ENCODE results near the gene MME.
A peak's percentile ranks its signal among the peaks of the same experiment; 100 is the strongest.

Gene MME

DNA sequence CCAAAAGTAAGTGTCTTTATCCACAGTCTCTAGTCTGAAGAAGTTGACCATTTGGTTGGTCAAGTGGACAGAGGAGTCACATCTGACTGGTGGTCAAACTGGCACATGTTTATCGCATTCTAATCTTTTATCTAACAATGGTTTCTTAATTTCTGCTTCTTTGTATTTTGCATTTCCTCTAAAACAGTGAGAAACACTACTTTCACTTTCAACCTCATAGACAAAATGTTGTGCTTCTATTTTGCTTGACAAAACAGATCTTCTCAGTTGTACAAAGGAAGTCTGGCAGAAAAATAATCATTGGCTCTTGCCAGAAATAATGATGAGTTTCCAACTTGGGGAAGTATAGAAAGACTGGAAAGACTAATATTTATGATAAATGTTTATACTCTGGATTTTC is 103.9 kb downstream of the MME start:
- H3K4me1 ChIP-seq (ENCODE audit: insufficient read depth, low read length, poor library complexity, severe bottlenecking), result peaks cover 22% of the 10 kb centered on the region
- H4K20me1 ChIP-seq (ENCODE audit: insufficient read depth, low read length, poor library complexity, severe bottlenecking), result no peaks in the 10 kb centered on the region
- H3K9me3 ChIP-seq (ENCODE audit: insufficient read depth, low read depth, low read length), result no peaks in the 10 kb centered on the region
- H3K36me3 ChIP-seq (ENCODE audit: insufficient read depth, low read length), result no peaks in the 10 kb centered on the region
- peak overlapping the region; percentile 30 for H3K9ac ChIP-seq (ENCODE audit: low read depth, low read length, poor library complexity, severe bottlenecking)
- TF ChIP-seq, protein P1, sequence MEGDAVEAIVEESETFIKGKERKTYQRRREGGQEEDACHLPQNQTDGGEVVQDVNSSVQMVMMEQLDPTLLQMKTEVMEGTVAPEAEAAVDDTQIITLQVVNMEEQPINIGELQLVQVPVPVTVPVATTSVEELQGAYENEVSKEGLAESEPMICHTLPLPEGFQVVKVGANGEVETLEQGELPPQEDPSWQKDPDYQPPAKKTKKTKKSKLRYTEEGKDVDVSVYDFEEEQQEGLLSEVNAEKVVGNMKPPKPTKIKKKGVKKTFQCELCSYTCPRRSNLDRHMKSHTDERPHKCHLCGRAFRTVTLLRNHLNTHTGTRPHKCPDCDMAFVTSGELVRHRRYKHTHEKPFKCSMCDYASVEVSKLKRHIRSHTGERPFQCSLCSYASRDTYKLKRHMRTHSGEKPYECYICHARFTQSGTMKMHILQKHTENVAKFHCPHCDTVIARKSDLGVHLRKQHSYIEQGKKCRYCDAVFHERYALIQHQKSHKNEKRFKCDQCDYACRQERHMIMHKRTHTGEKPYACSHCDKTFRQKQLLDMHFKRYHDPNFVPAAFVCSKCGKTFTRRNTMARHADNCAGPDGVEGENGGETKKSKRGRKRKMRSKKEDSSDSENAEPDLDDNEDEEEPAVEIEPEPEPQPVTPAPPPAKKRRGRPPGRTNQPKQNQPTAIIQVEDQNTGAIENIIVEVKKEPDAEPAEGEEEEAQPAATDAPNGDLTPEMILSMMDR (conservative IDR thresholded peaks at IDR 0.05; ENCODE audit: low read length), result no peak
- H3F3A ChIP-seq (ENCODE audit: low read depth), result no peaks in the 10 kb centered on the region
- H2AFZ ChIP-seq (ENCODE audit: low read length), result peak overlapping the region; percentile 73
- no peaks in the 10 kb centered on the region for H3K9me2 ChIP-seq (replicated peaks; ENCODE audit: low read depth, low read length)
- H3K27me3 ChIP-seq (ENCODE audit: insufficient read depth, low read length, poor library complexity, severe bottlenecking), result no peaks in the 10 kb centered on the region
- H3K4me2 ChIP-seq (ENCODE audit: low read depth, low read length, poor library complexity, severe bottlenecking), result peak overlapping the region; percentile 67
- no peaks in the 10 kb centered on the region for H3K79me2 ChIP-seq (ENCODE audit: insufficient read depth, low read length)
- peak overlapping the region; percentile 46 for H3K4me3 ChIP-seq (ENCODE audit: low read length, poor library complexity, severe bottlenecking)

DNA sequence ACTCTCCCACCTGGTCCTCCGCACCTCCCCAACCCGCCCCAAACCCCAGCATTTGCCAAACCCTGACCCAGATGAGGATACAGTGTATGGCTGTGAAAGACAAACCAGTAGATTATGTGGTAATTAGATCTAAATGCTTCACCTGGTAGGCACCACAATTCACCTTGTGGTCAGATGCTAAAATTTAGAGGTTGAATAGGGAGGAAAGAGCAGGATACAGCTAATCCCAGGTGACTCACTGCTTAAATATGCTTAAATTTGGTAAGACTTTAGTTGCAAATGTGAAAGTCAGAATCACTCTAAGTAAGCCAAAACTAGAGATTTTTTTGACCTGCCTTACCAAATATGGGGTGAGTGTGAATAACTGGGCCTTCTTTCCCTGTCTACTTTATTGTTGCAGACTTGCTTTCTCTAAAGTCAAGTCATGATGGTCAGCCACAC is 105.5 kb downstream of the MME start:
- no peaks in the 10 kb centered on the region for H3K9me3 ChIP-seq (ENCODE audit: insufficient read depth, low read depth, low read length)
- TF ChIP-seq EZH2phosphoT487 (IDR thresholded peaks at IDR 0.05; ENCODE audit: borderline replicate concordance), result no peak
- TF ChIP-seq, protein P1 (conservative IDR thresholded peaks at IDR 0.05; ENCODE audit: low read length), result no peak
- H3K4me3 ChIP-seq (ENCODE audit: low read length, poor library complexity, severe bottlenecking), result no peak overlapping the region
- 0 out of 2 replicates have a peak overlapping the region, but pooled peaks have one; percentile 23 for H2AFZ ChIP-seq (ENCODE audit: low read length)
- H3K4me1 ChIP-seq (ENCODE audit: insufficient read depth, low read length, poor library complexity, severe bottlenecking), result peaks cover 22% of the 10 kb centered on the region
- H3K4me2 ChIP-seq (ENCODE audit: low read depth, low read length, poor library complexity, severe bottlenecking), result no peak overlapping the region
- no peaks in the 10 kb centered on the region for H3K36me3 ChIP-seq (ENCODE audit: insufficient read depth, low read length)
- no peaks in the 10 kb centered on the region for H3K79me2 ChIP-seq (ENCODE audit: insufficient read depth, low read length)
- no peaks in the 10 kb centered on the region for H3F3A ChIP-seq (ENCODE audit: low read depth)
- H3K27me3 ChIP-seq (ENCODE audit: insufficient read depth, low read length, poor library complexity, severe bottlenecking), result no peaks in the 10 kb centered on the region
- no peaks in the 10 kb centered on the region for H4K20me1 ChIP-seq (ENCODE audit: insufficient read depth, low read length, poor library complexity, severe bottlenecking)
- no peak overlapping the region for H3K9ac ChIP-seq (ENCODE audit: low read depth, low read length, poor library complexity, severe bottlenecking)
- H3K9me2 ChIP-seq (replicated peaks; ENCODE audit: low read depth, low read length), result no peaks in the 10 kb centered on the region

DNA sequence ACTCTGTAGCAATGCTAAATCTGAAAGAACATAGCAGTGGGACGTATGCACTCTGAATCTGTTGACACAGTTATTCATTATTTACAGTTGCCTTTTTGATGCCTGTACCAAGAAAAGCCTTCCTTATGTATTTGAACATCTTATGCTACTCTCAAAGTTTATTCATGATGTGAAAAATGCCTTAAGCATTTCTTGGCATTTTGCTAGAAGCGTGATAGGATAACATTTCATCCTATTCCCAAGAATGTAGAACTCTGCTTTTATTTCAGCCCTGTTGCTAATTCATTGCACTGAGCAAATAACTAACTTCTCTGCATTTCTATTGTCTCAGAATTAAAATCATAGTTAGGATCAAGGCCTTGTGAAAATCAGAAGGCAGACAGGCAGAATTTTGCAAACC is 107.9 kb downstream of the MME start:
- Histone ChIP-seq H3K36me3 (ENCODE audit: insufficient read depth, low read length) (no peaks in the 10 kb centered on the region), H3K4me1 (ENCODE audit: insufficient read depth, low read length, poor library complexity, severe bottlenecking) (peaks cover 22% of the 10 kb centered on the region), H3K9me3 (ENCODE audit: insufficient read depth, low read depth, low read length) (no peaks in the 10 kb centered on the region), H3K4me3 (ENCODE audit: low read length, poor library complexity, severe bottlenecking) (no peak overlapping the region), H3K9me2 (replicated peaks; ENCODE audit: low read depth, low read length) (no peaks in the 10 kb centered on the region), H2AFZ (ENCODE audit: low read length) (no peak overlapping the region), H3F3A (ENCODE audit: low read depth) (no peaks in the 10 kb centered on the region), H3K79me2 (ENCODE audit: insufficient read depth, low read length) (no peaks in the 10 kb centered on the region), H4K20me1 (ENCODE audit: insufficient read depth, low read length, poor library complexity, severe bottlenecking) (no peaks in the 10 kb centered on the region), H3K27me3 (ENCODE audit: insufficient read depth, low read length, poor library complexity, severe bottlenecking) (no peaks in the 10 kb centered on the region), H3K4me2 (ENCODE audit: low read depth, low read length, poor library complexity, severe bottlenecking) (no peak overlapping the region), H3K9ac (ENCODE audit: low read depth, low read length, poor library complexity, severe bottlenecking) (no peak overlapping the region)
- TF ChIP-seq EZH2phosphoT487 (IDR thresholded peaks at IDR 0.05; ENCODE audit: borderline replicate concordance), result no peak
- TF ChIP-seq, protein P1 (conservative IDR thresholded peaks at IDR 0.05; ENCODE audit: low read length), result no peak
